DOHH2 (cell line): ENCODE data around the gene VSIG10L2.
"Not testable (repeated sequence)": the region's sequence is repeated elsewhere in the genome, so short reads cannot be mapped to it uniquely, and the experiment has no call there.

Experiments
- H3F3A ChIP-seq: fragments of 200-600 bp; sonication (generic), shearing (Covaris generic); 2 replicates; pipeline ENCODE4 v1.6.0; 2016; ENCODE audit warnings: antibody characterized with exemption, mild to moderate bottlenecking; ENCODE audit not compliant: control insufficient read depth, insufficient read depth
- H3K27ac ChIP-seq: fragments of 200-600 bp; sonication (generic); 2 replicates; pipeline ENCODE4 v1.5.1; 2014; ENCODE audit warnings: low read depth, mild to moderate bottlenecking, low read length, moderate library complexity
- H3K27me3 ChIP-seq: fragments of 200-600 bp; sonication (generic); 2 replicates; pipeline ENCODE4 v1.6.1; 2014; ENCODE audit warnings: mild to moderate bottlenecking, low read length, mixed read lengths; ENCODE audit not compliant: control insufficient read depth
- H3K36me3 ChIP-seq: fragments of 200-600 bp; sonication (generic); 2 replicates; pipeline ENCODE4 v1.6.1; 2014; ENCODE audit warnings: mild to moderate bottlenecking, low read length, moderate library complexity, mixed read lengths; ENCODE audit not compliant: control insufficient read depth
- H3K4me1 ChIP-seq: fragments of 200-600 bp; sonication (generic); 2 replicates; pipeline ENCODE4 v1.6.1; 2014; ENCODE audit warnings: mild to moderate bottlenecking, low read length, mixed read lengths; ENCODE audit not compliant: control insufficient read depth
- H3K4me2 ChIP-seq: fragments of 200-600 bp; sonication (generic); 2 replicates; pipeline ENCODE4 v1.6.0; 2014; ENCODE audit warnings: mild to moderate bottlenecking, low read length, moderate library complexity
- H3K4me3 ChIP-seq: fragments of 200-600 bp; sonication (generic); 2 replicates; pipeline ENCODE4 v1.5.1; 2014; ENCODE audit warnings: mild to moderate bottlenecking, low read length, mixed read lengths
- H3K79me2 ChIP-seq: fragments of 200-600 bp; sonication (generic); 2 replicates; pipeline ENCODE4 v1.6.1; 2014; ENCODE audit warnings: mild to moderate bottlenecking, low read length, mixed read lengths; ENCODE audit not compliant: control insufficient read depth
- H3K9me2 ChIP-seq: fragments of 200-600 bp; sonication (generic); replicated peaks from 2 replicates; pipeline ENCODE4 v1.6.1; 2014; ENCODE audit warnings: mild to moderate bottlenecking, low read length, mixed read lengths; ENCODE audit not compliant: control insufficient read depth
- H3K9me3 ChIP-seq: fragments of 200-600 bp; sonication (generic); 2 replicates; pipeline ENCODE4 v1.6.1; 2014; ENCODE audit warnings: antibody characterized with exemption, low read length, mixed read lengths; ENCODE audit not compliant: control insufficient read depth, insufficient read depth
- H4K20me1 ChIP-seq: fragments of 200-600 bp; sonication (generic); 2 replicates; pipeline ENCODE4 v1.6.0; 2014; ENCODE audit warnings: low read depth, mild to moderate bottlenecking, antibody characterized with exemption, low read length, moderate library complexity; ENCODE audit not compliant: control insufficient read depth, insufficient read depth
- EZH2phosphoT487 ChIP-seq: fragments of 200-600 bp; sonication (generic); IDR thresholded peaks from 2 replicates; pipeline ENCODE4 v1.6.1; 2017; ENCODE audit warnings: borderline replicate concordance, mild to moderate bottlenecking, antibody characterized with exemption, low read length, moderate library complexity, mixed read lengths
- TF ChIP-seq, protein P1 (sequence below): fragments of 200-600 bp; sonication (generic); IDR thresholded peaks from one replicate; pipeline ENCODE4 v1.5.1; 2014; ENCODE audit warnings: antibody characterized with exemption, mild to moderate bottlenecking, low read depth, low read length; ENCODE audit not compliant: poor library complexity, severe bottlenecking

Gene VSIG10L2

DNA sequence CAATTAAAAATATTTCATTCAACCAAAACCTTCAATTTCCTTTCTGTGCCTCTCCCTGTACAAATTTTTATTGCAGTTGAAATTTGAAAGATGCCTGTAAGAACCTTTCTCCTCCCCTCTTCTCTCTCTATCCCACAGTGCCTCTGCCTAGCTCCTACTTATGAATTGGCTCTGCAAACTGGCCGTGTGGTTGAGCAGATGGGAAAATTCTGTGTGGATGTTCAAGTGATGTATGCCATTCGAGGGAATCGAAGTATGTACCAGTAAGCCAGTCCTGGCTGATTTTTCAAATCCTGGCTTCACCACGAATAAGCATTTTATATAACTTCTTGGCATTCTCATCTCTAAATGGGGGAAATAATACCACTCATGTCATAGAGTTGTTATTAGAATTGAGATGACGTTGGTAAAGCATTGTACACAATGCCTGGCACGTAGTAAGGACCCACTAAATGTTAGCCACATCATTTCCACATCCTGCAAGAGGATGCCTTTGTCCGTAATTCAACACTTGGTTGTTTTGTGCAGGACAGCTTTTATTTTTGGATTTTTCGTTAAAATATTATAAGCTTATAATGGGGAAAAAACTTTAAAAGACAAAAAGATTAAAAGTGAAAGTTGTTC is 35.5 kb upstream of the VSIG10L2 start:
- no peaks in the 10 kb centered on the region for H3K36me3 ChIP-seq
- no peaks in the 10 kb centered on the region for H3K9me2 ChIP-seq
- no peak for TF ChIP-seq EZH2phosphoT487
- TF ChIP-seq, protein P1, sequence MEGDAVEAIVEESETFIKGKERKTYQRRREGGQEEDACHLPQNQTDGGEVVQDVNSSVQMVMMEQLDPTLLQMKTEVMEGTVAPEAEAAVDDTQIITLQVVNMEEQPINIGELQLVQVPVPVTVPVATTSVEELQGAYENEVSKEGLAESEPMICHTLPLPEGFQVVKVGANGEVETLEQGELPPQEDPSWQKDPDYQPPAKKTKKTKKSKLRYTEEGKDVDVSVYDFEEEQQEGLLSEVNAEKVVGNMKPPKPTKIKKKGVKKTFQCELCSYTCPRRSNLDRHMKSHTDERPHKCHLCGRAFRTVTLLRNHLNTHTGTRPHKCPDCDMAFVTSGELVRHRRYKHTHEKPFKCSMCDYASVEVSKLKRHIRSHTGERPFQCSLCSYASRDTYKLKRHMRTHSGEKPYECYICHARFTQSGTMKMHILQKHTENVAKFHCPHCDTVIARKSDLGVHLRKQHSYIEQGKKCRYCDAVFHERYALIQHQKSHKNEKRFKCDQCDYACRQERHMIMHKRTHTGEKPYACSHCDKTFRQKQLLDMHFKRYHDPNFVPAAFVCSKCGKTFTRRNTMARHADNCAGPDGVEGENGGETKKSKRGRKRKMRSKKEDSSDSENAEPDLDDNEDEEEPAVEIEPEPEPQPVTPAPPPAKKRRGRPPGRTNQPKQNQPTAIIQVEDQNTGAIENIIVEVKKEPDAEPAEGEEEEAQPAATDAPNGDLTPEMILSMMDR, result no peak
- no peaks in the 10 kb centered on the region for H3K9me3 ChIP-seq
- H3K4me3 ChIP-seq, result no peak overlapping the region
- no peak overlapping the region for H3K4me2 ChIP-seq
- peaks cover 12% of the 10 kb centered on the region for H3K27me3 ChIP-seq
- no peaks in the 10 kb centered on the region for H3F3A ChIP-seq
- no peaks in the 10 kb centered on the region for H3K4me1 ChIP-seq
- no peaks in the 10 kb centered on the region for H3K79me2 ChIP-seq
- H4K20me1 ChIP-seq, result no peaks in the 10 kb centered on the region
- H3K27ac ChIP-seq, result no peak overlapping the region

DNA sequence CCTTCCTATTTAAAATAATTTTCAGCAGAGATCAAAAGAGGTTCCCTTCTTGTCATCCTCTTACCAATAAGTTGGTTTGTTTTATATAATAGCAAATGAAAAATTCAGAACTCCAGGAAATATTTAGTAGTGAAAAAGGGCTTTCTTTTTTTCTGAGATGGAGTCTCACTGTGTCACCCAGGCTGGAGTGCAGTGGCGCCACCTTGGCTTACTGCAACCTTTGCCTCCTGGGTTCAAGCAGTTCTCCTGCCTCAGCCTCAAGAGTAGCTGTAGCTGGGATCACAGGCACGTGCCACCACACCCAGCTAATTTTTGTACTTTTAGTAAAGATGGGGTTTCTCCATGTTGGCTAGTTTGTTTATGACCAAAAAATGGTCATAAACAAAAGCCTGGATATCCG is 31.2 kb upstream of the VSIG10L2 start:
- not testable (repeated sequence) for H3K4me3 ChIP-seq, H3K79me2 ChIP-seq, H3K4me2 ChIP-seq, H4K20me1 ChIP-seq, H3K4me1 ChIP-seq, H3K9me3 ChIP-seq, H3K36me3 ChIP-seq, H3K27ac ChIP-seq, H3K9me2 ChIP-seq, H3F3A ChIP-seq
- peaks cover 25% of the 10 kb centered on the region for H3K27me3 ChIP-seq
- TF ChIP-seq, protein P1, result peak; percentile 17

DNA sequence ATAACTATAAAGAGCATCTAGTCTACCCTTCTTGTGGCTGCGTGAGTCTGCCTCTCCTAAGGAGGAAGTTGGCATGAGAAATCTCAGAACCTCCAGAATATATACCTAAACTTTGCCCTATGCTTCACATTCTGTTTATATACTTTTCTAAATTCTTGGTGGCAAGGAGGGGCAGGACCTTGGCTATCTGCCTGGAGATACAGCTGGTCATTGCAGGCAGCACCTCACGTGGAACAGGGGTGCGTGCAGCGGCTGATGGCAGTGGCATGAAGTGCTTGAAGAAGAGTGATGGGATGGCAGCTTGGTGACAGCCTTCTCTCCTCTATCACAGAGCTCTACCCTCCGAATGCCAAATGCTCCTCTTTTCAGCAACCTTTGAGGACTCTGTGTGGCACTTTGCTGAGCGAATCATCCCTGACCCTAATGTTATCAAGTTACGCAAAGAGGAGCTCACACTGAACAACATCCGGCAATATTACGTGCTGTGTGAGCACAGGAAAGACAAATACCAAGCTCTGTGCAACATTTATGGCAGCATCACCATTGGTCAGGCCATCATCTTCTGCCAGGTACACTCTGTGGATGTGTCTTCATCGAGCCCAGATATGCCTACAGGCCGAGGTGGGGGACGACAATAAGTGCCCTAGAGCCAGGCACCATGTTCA is 29.0 kb upstream of the VSIG10L2 start:
- H3K27me3 ChIP-seq, result peaks cover 18% of the 10 kb centered on the region
- no peak overlapping the region for H3K4me3 ChIP-seq
- H3K9me2 ChIP-seq, result no peaks in the 10 kb centered on the region
- H3K9me3 ChIP-seq, result no peaks in the 10 kb centered on the region
- no peaks in the 10 kb centered on the region for H3K4me1 ChIP-seq
- no peak for TF ChIP-seq EZH2phosphoT487
- TF ChIP-seq, protein P1, result no peak
- no peak overlapping the region for H3K27ac ChIP-seq
- H3K4me2 ChIP-seq, result no peak overlapping the region
- no peaks in the 10 kb centered on the region for H3K79me2 ChIP-seq
- H3F3A ChIP-seq, result no peaks in the 10 kb centered on the region
- H3K36me3 ChIP-seq, result no peaks in the 10 kb centered on the region
- H4K20me1 ChIP-seq, result no peaks in the 10 kb centered on the region
